Occipital lobe (tissue), 2 donors: ENCODE results near the gene FETUB. TPM values are rescaled to one million over a fixed set of nuclear protein-coding genes. Genes with fewer than 3 reads are reported as not detected.
A peak's percentile ranks its signal among the peaks of the same experiment; 100 is the strongest.

Source experiments
- DNase-seq: peaks from one replicate; lab custom pipeline; 2025; lab: John Stamatoyannopoulos, UW
- total RNA-seq: library from RNA; depleted of rRNA; stranded (reverse); fragments of >200 nt; gene quantifications from one replicate; pipeline ENCODE4 v1.2.3, GENCODE V29; 2014

Gene FETUB
- total RNA-seq, 1 donor from 2014 or later: not detected

DNA sequence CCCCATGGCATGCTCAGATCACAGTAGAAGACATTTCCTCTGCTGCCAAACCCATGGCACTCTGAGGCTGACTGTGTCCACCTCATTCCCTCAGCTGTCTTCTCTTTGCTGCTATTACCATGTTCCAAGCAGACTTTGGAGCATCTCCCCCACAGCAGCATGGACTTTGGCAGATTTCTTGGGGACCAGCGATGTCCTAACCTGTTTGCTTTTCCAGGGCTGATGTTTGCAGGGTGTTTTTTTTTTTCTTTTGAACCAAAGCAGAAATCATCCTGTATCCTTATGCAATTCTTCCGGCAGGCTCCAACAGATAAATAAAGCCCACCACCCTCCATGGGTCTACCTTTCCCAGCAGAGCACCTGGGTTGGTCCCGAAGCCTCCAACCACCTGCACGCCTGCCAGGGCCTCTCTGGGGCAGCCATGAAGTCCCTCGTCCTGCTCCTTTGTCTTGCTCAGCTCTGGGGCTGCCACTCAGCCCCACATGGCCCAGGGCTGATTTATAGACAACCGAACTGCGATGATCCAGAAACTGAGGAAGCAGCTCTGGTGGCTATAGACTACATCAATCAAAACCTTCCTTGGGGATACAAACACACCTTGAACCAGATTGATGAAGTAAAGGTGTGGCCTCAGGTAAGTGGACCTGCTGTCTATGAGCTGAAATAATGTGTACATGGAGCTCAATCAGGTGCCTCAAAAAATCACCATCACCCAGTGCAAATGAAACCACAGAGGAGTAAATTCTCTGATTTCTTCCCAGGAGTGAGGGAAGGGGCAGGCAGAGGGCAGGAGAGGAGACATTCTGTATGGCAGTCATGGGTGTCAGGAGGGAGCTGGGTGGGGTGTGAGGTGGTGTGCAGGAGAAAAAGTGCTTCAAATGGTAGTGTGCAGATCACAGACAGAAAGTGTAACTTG is 27.2 kb upstream of the FETUB start, which contains the start of gene AHSG:
TSS of gene AHSG (plus strand) at position 340 of the 916 bp plus-strand sequence. CDS start at position 422, 82 bp downstream.
- DNase-seq: no peak

GRCh38 chr3:186613637-186614265 is 26.4 kb upstream of the FETUB start:
- DNase-seq: no peak

DNA sequence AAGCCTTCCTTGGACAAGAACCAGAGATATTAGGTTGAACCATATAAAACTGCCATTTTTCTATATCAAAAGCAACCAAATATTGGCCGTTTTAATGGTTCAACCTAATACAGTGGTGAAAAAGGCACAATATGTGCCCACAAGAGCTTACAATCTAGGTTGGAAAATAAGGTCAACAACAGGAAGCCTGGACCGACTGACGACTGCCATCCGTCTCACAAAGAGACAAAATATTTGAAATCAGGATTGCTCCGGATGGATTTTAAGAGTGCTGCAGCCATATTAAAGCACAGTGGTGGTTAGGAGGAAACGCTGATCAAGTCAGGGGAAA is 26.0 kb upstream of the FETUB start:
- DNase-seq: no peak

GRCh38 chr3:186614597-186615483 is 25.4 kb upstream of the FETUB start:
- peak; percentile 60 for DNase-seq

- DNase-seq: no peak
Observed at GRCh38 chr3:186616299-186616617, 23.9 kb upstream of the FETUB start.

DNA sequence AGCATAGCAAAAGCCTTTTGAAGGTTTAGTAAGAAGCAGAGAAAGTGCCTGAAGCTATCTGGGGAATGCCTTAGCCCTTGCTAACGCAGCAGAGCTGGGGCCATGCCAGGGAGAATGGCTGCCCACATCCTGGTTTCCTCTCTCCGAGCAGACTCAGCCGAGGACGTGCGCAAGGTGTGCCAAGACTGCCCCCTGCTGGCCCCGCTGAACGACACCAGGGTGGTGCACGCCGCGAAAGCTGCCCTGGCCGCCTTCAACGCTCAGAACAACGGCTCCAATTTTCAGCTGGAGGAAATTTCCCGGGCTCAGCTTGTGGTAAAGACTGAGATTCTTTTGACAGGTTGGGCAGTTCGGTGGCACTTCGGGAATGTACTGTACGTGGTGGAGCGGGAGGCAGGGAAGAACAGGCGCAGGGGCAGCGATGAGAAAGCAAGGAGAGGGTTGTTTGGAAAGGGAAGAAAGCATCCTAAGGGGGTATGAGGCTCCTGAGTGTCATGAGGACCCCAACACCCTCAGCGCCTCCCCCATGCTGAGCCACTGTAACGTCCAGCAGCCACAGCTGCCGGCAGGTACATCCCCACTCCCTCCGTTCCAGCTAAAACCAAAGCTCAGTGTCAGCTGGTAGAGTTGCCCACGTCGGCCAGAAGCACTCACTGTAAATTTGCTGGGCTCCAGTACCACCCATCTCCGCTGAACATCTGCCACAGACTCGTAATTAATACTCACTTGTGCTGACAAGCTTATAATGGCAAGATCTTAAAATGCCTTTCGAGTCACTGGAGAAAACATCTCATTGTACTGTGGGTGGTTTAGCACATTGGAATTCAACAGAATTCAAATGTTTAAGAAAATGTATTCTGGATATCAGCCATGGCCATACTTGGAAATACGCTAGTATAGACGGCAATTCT is 22.9 kb upstream of the FETUB start:
- peak; percentile 73 for DNase-seq

DNA sequence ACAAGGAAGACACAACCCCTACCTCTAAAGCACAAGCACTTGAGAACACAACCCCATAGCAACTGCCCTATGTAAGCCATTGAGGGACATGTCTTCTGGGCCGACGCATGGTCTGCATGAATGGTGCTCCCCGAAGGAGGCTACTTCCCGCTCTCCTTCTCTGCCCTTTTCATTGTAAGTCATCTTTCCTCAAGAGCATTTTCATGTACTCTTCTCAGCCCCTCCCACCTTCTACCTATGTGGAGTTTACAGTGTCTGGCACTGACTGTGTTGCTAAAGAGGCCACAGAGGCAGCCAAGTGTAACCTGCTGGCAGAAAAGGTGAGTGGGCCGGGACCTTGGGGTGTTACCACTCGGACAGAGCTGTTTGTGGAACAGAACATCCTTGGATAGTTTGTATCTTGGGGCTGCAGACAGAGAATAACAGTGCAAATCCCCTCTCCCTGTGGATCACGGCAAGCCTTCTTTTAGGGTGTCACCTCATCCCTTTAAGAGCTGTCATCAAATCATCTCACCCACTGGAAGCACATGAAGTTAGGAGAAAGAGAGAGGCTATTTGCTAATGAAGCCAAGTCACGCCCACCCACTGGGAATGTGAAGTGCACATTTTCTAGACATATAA is 21.8 kb upstream of the FETUB start:
- no peak for DNase-seq

- DNase-seq: no peak
Observed at GRCh38 chr3:186619787-186620212, 20.4 kb upstream of the FETUB start.

- DNase-seq: no peak
Observed at GRCh38 chr3:186620213-186621092, 19.7 kb upstream of the FETUB start.

GRCh38 chr3:186621894-186622650 is 18.1 kb upstream of the FETUB start:
- no peak for DNase-seq

DNA sequence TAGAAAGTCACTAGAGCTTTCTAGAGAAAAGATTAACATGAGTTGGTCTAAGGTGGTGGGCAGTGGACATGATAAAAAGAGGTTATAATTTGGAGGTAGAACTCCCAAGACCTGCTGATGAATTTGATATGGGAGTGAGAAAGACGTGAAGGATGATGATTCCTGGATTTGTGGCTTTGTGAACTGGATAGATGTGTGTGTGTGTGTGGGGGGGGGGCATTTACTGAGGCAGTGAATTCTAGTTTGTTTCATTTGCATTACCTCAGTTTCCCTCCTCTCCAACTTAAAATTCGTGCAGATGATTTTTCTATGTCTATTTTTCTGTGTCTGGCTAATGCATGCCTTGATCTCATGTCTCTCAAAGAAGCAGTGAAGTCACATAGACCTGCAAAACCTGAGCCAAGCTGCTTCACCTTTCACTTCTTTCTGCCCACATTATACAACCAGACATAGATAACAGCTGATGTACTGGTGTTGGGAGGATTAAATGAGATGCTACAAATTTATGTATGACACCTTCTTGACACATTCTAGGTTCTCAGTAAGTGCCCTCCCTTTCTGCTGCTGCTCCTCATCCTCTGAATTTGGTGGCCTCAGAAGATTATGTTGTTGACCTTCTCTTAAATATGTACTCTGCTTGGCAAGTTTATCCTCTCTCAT is 17.4 kb upstream of the FETUB start:
- no peak for DNase-seq

DNA sequence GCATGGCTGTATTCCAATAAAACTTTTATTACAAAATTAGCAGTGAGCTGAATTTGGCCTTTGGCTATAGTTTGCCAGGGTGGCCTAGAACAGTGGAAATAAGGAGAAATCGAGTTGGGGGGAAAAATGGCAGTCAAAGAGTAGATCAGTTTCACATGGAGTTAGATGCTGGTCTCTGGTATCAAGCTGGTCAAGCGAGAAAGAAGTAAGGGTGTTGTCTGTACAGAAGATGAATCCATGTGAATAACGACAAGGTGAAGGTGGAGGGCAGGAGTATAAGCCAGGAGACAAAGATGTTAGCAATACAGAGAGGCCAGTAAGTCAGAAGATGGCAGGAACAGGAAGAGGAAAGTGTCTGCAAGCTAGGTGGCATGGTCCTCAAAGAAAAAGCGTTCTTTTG is 15.6 kb upstream of the FETUB start:
- no peak for DNase-seq

- no peak for DNase-seq
Observed at GRCh38 chr3:186625600-186626042, 14.6 kb upstream of the FETUB start.

DNA sequence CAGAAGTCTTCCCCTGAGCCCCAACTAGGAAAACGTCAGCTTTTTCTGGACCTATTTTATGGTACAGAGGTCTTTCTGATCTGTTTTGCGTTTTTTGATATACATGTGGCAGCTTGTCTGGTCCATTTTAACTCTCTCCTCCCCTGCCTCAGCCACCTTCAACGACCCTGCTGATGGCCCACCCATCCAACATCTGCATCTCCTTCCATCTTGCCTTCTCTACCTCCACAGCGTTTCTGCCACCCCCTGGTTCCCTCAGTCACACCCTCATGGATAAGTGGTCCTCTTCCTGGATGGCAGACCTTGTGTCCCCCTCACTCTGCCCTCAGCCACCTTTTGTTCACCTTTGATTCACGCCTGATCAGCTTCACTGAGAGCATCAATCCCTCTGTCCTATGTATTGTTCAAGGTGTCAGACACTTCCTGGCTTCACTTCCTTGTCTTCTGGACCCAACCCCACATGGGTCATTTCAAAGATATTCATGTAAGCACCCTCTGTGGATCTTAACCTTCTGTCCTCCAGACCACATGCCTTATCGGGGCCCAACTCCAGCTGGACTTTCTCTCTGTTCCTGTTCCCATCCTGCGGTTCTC is 13.8 kb upstream of the FETUB start:
- no peak for DNase-seq

DNA sequence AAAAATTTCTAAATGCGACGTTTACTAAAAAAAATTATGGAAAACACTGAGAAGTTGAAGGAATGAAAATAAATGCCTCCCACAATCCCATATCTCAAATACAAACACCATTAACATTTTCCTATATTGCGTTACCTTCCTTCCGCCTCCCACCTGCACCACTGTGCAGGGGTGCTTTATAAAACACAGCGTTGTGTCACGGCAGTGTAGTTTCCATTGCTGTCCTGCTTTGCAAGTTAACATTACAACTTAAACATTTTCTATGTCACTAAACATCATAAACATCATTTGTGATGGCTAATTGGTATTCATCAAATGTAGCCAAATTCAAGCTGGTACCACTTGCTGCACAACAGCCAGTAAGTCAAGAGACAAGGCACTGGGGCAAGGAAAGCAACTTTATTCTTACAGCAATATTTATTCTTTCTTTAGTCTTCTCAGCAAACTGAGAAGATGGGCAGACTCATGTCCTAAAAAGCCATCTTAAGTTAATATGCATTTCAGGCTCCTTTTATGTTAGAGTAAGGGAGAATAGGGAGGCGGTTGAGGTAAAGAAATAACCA is 12.3 kb upstream of the FETUB start:
- DNase-seq: no peak

- no peak for DNase-seq
Observed at GRCh38 chr3:186628756-186629155, 11.4 kb upstream of the FETUB start.

GRCh38 chr3:186630950-186631641 is 9.1 kb upstream of the FETUB start:
- DNase-seq: no peak
